Uterus (tissue), 2 donors: ENCODE measurements around the gene DNAH1.

Experiments used
- POLR2A ChIP-seq, 2 donors: fragments of 450-650 bp; IDR thresholded peaks; one replicate each; pipeline ENCODE4 v1.6.1; 2016; ENCODE audit warnings: antibody characterized with exemption in 2 of 2, mild to moderate bottlenecking in 1 of 2, moderate library complexity in 1 of 2
- TF ChIP-seq, protein P1 (sequence below), 4 experiments: fragments of 200-600 bp in 2 of 4; fragments of 450-650 bp in 2 of 4; sonication (generic) in 2 of 4; IDR thresholded peaks; one replicate each; pipeline ENCODE4 v1.5.1; 2016 to 2019; ENCODE audit warnings: antibody characterized with exemption in 4 of 4, mild to moderate bottlenecking in 2 of 4, moderate library complexity in 1 of 4

DNA sequence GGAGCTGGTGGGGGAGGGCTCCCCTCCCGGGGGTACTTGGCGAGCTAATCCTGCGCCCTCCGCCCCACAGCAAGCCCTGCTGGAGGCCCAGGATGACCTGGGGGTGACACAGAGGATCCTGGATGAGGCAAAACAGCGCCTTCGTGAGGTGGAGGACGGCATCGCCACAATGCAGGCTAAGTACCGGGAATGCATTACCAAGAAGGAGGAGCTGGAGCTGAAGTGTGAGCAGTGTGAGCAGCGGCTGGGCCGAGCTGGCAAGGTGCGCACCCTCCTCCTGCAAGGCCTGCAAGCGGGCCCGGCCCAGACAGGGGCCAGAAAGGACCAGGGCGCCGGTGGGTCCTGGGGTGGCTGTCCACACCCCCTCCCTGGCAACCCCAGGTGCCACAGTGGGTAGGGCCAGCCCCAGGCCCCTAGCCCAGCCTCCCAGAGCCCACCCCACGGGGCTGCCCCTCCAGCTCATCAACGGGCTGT, 72.3 kb downstream of the DNAH1 start:
- TF ChIP-seq, protein P1, sequence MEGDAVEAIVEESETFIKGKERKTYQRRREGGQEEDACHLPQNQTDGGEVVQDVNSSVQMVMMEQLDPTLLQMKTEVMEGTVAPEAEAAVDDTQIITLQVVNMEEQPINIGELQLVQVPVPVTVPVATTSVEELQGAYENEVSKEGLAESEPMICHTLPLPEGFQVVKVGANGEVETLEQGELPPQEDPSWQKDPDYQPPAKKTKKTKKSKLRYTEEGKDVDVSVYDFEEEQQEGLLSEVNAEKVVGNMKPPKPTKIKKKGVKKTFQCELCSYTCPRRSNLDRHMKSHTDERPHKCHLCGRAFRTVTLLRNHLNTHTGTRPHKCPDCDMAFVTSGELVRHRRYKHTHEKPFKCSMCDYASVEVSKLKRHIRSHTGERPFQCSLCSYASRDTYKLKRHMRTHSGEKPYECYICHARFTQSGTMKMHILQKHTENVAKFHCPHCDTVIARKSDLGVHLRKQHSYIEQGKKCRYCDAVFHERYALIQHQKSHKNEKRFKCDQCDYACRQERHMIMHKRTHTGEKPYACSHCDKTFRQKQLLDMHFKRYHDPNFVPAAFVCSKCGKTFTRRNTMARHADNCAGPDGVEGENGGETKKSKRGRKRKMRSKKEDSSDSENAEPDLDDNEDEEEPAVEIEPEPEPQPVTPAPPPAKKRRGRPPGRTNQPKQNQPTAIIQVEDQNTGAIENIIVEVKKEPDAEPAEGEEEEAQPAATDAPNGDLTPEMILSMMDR (IDR thresholded peaks at IDR 0.05), result no peak
- TF ChIP-seq POLR2A (IDR thresholded peaks at IDR 0.05), result no peak
